Peyer's patch (tissue), 4 donors: Measurements from ENCODE around the gene KRTAP5-6. TPM values are rescaled to one million over a fixed set of nuclear protein-coding genes. Genes with fewer than 3 reads are reported as not detected.

ENCODE experiments used
- DNase-seq, 3 donors: peaks; one replicate each; pipeline ENCODE4 v3.0.0-alpha.2; 2017 to 2019
- H3K27ac ChIP-seq, 4 donors: fragments of 200-600 bp; sonication (generic); one replicate each; pipeline ENCODE4 v1.5.1; 2016 to 2019
- H3K27me3 ChIP-seq, 2 donors: fragments of 200-600 bp; sonication (generic); one replicate each; pipeline ENCODE4 v1.5.1; 2019
- H3K36me3 ChIP-seq, 3 donors: fragments of 200-600 bp; sonication (generic); one replicate each; pipeline ENCODE4 v1.5.1; 2016 to 2019
- H3K4me1 ChIP-seq, 4 donors: fragments of 200-600 bp; sonication (generic); one replicate each; pipeline ENCODE4 v1.5.1; 2016 to 2019
- H3K4me3 ChIP-seq, 4 donors: fragments of 200-600 bp; sonication (generic); 1 replicate in 3 of 4; 2 replicates in 1 of 4; pipeline ENCODE4 v1.5.1; 2016 to 2019; ENCODE audit warnings: mild to moderate bottlenecking in 1 of 4
- H3K9me3 ChIP-seq, 4 donors: fragments of 200-600 bp; sonication (generic); one replicate each; pipeline ENCODE4 v1.5.1; 2016 to 2019; ENCODE audit warnings: mild to moderate bottlenecking in 1 of 4
- POLR2A ChIP-seq, 2 donors: fragments of 450-650 bp; IDR thresholded peaks; one replicate each; pipeline ENCODE4 v1.5.1; 2017; ENCODE audit warnings: antibody characterized with exemption in 2 of 2, mild to moderate bottlenecking in 2 of 2, moderate library complexity in 2 of 2
- total RNA-seq, 4 donors: library from RNA; depleted of rRNA; stranded (reverse); fragments of >200 nt; gene quantifications; one replicate each; pipeline ENCODE4 v1.1.0, GENCODE V29; 2016
- TF ChIP-seq, protein P1 (sequence below), 6 experiments: fragments of 450-650 bp in 4 of 6; fragments of 200-600 bp in 2 of 6; sonication (generic) in 1 of 6; IDR thresholded peaks; one replicate each; pipeline ENCODE4 v1.5.1; 2017 to 2019; ENCODE audit warnings: antibody characterized with exemption in 6 of 6, mild to moderate bottlenecking in 3 of 6, moderate library complexity in 1 of 6

The KRTAP5-6 gene
- total RNA-seq, 4 donors from 2014 or later: not detected

DNA sequence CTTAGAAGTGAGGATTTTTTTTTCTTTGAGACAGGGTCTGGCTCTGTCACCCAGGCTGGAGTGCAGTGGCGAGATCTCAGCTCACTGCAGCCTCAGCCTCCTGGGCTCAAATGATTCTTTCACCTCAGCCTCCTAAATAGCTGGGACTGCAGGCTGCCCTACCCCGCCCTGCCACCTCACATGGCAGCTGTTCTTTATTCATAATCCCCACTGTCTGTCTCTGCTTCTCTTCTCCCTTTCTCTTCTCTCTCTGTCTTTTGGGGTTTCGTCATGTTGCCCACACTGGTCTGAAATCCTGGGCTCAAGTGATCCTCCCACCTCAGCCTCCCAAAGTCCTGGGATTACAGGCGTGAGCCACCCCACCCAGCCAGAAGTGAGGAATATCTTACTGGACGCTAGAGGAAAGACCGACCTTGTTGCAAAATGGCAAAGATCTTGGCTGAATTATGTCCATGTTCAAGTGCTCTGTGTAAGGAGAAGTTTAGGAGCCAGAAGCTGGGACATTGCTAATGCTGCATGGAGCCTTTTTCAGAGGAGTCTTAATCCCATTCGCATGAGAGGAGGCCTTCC is 45.5 kb upstream of the KRTAP5-6 start:
- Histone ChIP-seq H3K27ac (no peak overlapping the region), H3K36me3 (no peaks in the 10 kb centered on the region), H3K27me3 (no peaks in the 10 kb centered on the region), H3K4me1 (peaks cover 0 to 11% (median 2%) of the 10 kb centered on the region in 4 donors), H3K9me3 (no peaks in the 10 kb centered on the region), H3K4me3 (no peak overlapping the region)
- peak in 2 of 3 donors; percentile 5 to 14 for DNase-seq
- no peak for TF ChIP-seq POLR2A (IDR thresholded peaks at IDR 0.05)
- TF ChIP-seq, protein P1, sequence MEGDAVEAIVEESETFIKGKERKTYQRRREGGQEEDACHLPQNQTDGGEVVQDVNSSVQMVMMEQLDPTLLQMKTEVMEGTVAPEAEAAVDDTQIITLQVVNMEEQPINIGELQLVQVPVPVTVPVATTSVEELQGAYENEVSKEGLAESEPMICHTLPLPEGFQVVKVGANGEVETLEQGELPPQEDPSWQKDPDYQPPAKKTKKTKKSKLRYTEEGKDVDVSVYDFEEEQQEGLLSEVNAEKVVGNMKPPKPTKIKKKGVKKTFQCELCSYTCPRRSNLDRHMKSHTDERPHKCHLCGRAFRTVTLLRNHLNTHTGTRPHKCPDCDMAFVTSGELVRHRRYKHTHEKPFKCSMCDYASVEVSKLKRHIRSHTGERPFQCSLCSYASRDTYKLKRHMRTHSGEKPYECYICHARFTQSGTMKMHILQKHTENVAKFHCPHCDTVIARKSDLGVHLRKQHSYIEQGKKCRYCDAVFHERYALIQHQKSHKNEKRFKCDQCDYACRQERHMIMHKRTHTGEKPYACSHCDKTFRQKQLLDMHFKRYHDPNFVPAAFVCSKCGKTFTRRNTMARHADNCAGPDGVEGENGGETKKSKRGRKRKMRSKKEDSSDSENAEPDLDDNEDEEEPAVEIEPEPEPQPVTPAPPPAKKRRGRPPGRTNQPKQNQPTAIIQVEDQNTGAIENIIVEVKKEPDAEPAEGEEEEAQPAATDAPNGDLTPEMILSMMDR (IDR thresholded peaks at IDR 0.05): no peak

DNA sequence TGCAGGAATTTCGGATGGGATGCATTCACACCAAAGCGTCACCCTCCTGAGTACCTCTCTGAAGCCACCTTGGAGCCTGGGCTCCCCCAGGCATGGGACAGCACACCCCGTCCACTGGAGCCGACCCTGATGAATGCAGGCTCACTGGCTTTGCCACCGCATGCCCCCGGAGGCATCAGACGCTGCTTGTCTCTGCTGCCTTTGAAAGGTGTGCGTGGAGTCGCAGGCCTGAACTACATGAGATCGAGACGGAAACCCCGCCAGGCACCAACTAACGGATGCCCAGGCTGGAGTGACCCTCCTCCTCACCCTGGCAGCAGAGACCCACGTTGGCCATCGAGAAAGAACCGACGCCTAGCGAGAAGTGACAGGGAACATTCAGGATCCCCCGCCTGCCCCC is 45.0 kb upstream of the KRTAP5-6 start:
- DNase-seq: peak in 2 of 3 donors; percentile 38 to 45

GRCh38 chr11:1652442-1652770 is 44.6 kb upstream of the KRTAP5-6 start:
- no peaks in the 10 kb centered on the region for H3K9me3 ChIP-seq
- no peak for TF ChIP-seq POLR2A (IDR thresholded peaks at IDR 0.05)
- TF ChIP-seq, protein P1 (IDR thresholded peaks at IDR 0.05): no peak
- no peaks in the 10 kb centered on the region for H3K36me3 ChIP-seq
- DNase-seq: no peak
- H3K27me3 ChIP-seq: no peaks in the 10 kb centered on the region
- peaks cover 0 to 11% (median 2%) of the 10 kb centered on the region in 4 donors for H3K4me1 ChIP-seq
- no peak overlapping the region for H3K27ac ChIP-seq
- no peak overlapping the region for H3K4me3 ChIP-seq

More for the DNA sequence above, 45.0 kb upstream of the KRTAP5-6 start:
- Histone ChIP-seq H3K4me3 (no peak overlapping the region), H3K36me3 (no peaks in the 10 kb centered on the region), H3K9me3 (no peaks in the 10 kb centered on the region), H3K4me1 (peaks cover 0 to 11% (median 2%) of the 10 kb centered on the region in 4 donors), H3K27me3 (no peaks in the 10 kb centered on the region), H3K27ac (no peak overlapping the region)
- TF ChIP-seq, protein P1 (IDR thresholded peaks at IDR 0.05): no peak
- TF ChIP-seq POLR2A (IDR thresholded peaks at IDR 0.05): no peak

DNA sequence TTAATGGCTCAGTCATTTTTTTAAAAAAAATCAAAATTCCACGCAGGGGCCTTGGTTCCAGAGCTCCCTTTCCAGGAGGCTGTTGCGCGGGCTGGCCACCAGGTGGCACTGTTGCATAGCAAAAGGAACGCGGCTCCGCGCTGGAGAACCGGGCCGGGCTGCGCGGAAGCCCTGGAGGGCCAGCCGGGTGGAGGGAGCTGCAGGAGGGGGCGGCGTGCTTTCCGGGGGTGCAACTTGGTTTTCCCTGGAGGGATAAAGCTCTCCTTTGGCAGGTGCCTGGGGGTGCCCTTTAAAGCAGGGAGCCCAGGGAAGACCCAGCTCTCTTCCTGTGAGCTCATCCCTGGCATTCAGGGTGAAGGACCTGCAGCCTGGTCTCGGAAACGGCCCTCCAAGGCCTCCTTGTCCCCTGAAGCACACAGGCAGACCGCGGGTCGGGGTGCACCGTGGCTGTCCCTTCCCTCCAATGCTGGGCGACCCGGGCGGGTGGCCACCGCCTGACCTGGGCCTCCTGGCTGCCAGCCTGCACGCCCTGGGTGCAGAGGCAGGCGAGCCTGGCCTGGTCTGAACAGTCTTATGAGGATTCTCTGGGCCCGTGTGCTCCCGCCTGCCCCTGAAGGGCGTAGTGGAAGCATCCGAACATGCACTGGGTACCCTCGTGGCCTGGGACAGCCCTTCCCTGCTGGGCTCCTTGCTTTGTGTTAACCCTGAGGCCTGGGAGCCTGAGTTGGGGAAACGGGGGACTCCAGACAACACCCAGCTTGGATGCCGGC is 44.0 kb upstream of the KRTAP5-6 start:
- TF ChIP-seq, protein P1 (IDR thresholded peaks at IDR 0.05): peak; percentile 93 to 98 (median 96)
- no peak for TF ChIP-seq POLR2A (IDR thresholded peaks at IDR 0.05)
- no peak overlapping the region for H3K4me3 ChIP-seq
- H3K4me1 ChIP-seq: peaks cover 0 to 11% (median 2%) of the 10 kb centered on the region in 4 donors

GRCh38 chr11:1653541-1654387 is 43.2 kb upstream of the KRTAP5-6 start:
- no peak overlapping the region for H3K4me3 ChIP-seq
- TF ChIP-seq, protein P1 (IDR thresholded peaks at IDR 0.05): no peak
- TF ChIP-seq POLR2A (IDR thresholded peaks at IDR 0.05): no peak
- H3K4me1 ChIP-seq: peaks cover 0 to 11% (median 2%) of the 10 kb centered on the region in 4 donors
- H3K27ac ChIP-seq: no peak overlapping the region
- DNase-seq: no peak
- no peaks in the 10 kb centered on the region for H3K9me3 ChIP-seq
- no peaks in the 10 kb centered on the region for H3K27me3 ChIP-seq
- H3K36me3 ChIP-seq: no peaks in the 10 kb centered on the region

More for the DNA sequence above, 44.0 kb upstream of the KRTAP5-6 start:
- DNase-seq: peak; percentile 62 to 87 (median 82)
- Histone ChIP-seq H3K27ac (no peak overlapping the region), H3K9me3 (no peaks in the 10 kb centered on the region), H3K36me3 (no peaks in the 10 kb centered on the region), H3K27me3 (no peaks in the 10 kb centered on the region)
